SK-N-SH treated with all-trans-retinoic acid at 6 μM for 48 hours (cell line): ENCODE results near the gene TRAPPC3.

Source experiments
- ATAC-seq: fragments of 200-7000 bp; cut with Tn5 transposase; 3 replicates; pipeline ENCODE4 v1.9.1; 2020; ENCODE audit warnings: mild to moderate bottlenecking, moderate library complexity
- ARNTL ChIP-seq: fragments of 450-650 bp; formaldehyde crosslinking; IDR thresholded peaks from 2 replicates; pipeline ENCODE4 v1.5.0; 2020; ENCODE audit warnings: low read depth, mild to moderate bottlenecking, moderate library complexity, borderline replicate concordance
- BACH2 ChIP-seq: fragments of 250-450 bp; sonication (Bioruptor Pico); IDR thresholded peaks from 2 replicates; pipeline ENCODE4 v1.9.0; 2021; ENCODE audit warnings: mild to moderate bottlenecking, borderline replicate concordance
- CSDC2 ChIP-seq: fragments of 250-450 bp; sonication (Bioruptor Pico); IDR thresholded peaks from 2 replicates; pipeline ENCODE4 v1.5.0; 2020; ENCODE audit warnings: mild to moderate bottlenecking, moderate library complexity
- CSRNP3 ChIP-seq: fragments of 250-450 bp; sonication (Bioruptor Pico); IDR thresholded peaks from 2 replicates; pipeline ENCODE4 v1.5.1; 2021; ENCODE audit warnings: mild to moderate bottlenecking, moderate library complexity
- ESRRG ChIP-seq: fragments of 250-450 bp; sonication (Bioruptor Pico); IDR thresholded peaks from 2 replicates; pipeline ENCODE4 v1.6.1; 2021; ENCODE audit warnings: mild to moderate bottlenecking
- GLIS3 ChIP-seq: fragments of 250-450 bp; sonication (Bioruptor Pico); IDR thresholded peaks from 2 replicates; pipeline ENCODE4 v1.5.0; 2020; ENCODE audit warnings: mild to moderate bottlenecking, moderate library complexity
- ISL1 ChIP-seq: fragments of 250-450 bp; sonication (Bioruptor Pico); IDR thresholded peaks from 2 replicates; pipeline ENCODE4 v2.1.2; 2022; ENCODE audit warnings: mild to moderate bottlenecking, moderate library complexity
- OSR1 ChIP-seq: fragments of 250-450 bp; sonication (Bioruptor Pico); IDR thresholded peaks from 2 replicates; pipeline ENCODE4 v1.8.0; 2022; ENCODE audit warnings: moderate library complexity, mild to moderate bottlenecking, inconsistent platforms
- PATZ1 ChIP-seq: fragments of 250-450 bp; sonication (Bioruptor Pico); IDR thresholded peaks from 2 replicates; pipeline ENCODE4 v1.8.0; 2020; ENCODE audit warnings: mild to moderate bottlenecking, moderate library complexity, borderline replicate concordance
- POU6F1 ChIP-seq: fragments of 250-450 bp; sonication (Bioruptor Pico); IDR thresholded peaks from 2 replicates; pipeline ENCODE4 v1.8.0; 2021; ENCODE audit warnings: low read depth, mild to moderate bottlenecking, moderate library complexity, borderline replicate concordance
- PPARA ChIP-seq: fragments of 250-450 bp; sonication (Bioruptor Pico); IDR thresholded peaks from 2 replicates; pipeline ENCODE4 v1.5.0; 2020; ENCODE audit warnings: mild to moderate bottlenecking, borderline replicate concordance
- RARB ChIP-seq: fragments of 250-450 bp; sonication (Bioruptor Pico); IDR thresholded peaks from 2 replicates; pipeline ENCODE4 v1.8.0; 2021; ENCODE audit warnings: mild to moderate bottlenecking, moderate library complexity
- SNAI2 ChIP-seq: fragments of 250-450 bp; sonication (Bioruptor Pico); IDR thresholded peaks from 2 replicates; pipeline ENCODE4 v1.5.0; 2020; ENCODE audit warnings: mild to moderate bottlenecking, moderate library complexity
- TCF4 ChIP-seq: fragments of 250-450 bp; sonication (Bioruptor Pico); IDR thresholded peaks from 2 replicates; pipeline ENCODE4 v1.8.0; 2021; ENCODE audit warnings: mild to moderate bottlenecking, moderate library complexity, borderline replicate concordance
- TOX ChIP-seq: fragments of 250-450 bp; sonication (Bioruptor Pico); IDR thresholded peaks from 2 replicates; pipeline ENCODE4 v1.8.0; 2021; ENCODE audit warnings: mild to moderate bottlenecking, moderate library complexity, borderline replicate concordance
- TSHZ2 ChIP-seq: fragments of 250-450 bp; sonication (Bioruptor Pico); IDR thresholded peaks from 2 replicates; pipeline ENCODE4 v1.5.0; 2020; ENCODE audit warnings: mild to moderate bottlenecking, moderate library complexity
- ZC3H10 ChIP-seq: fragments of 250-450 bp; sonication (Bioruptor Pico); IDR thresholded peaks from 2 replicates; pipeline ENCODE4 v1.5.1; 2021; ENCODE audit warnings: mild to moderate bottlenecking, moderate library complexity
- ZFP3 ChIP-seq: fragments of 250-450 bp; sonication (Bioruptor Pico); IDR thresholded peaks from 2 replicates; pipeline ENCODE4 v1.5.0; 2020; ENCODE audit warnings: mild to moderate bottlenecking, moderate library complexity
- ZFP30 ChIP-seq: fragments of 450-650 bp; formaldehyde crosslinking; IDR thresholded peaks from 2 replicates; pipeline ENCODE4 v1.5.0; 2022; ENCODE audit warnings: mild to moderate bottlenecking, moderate library complexity
- ZNF565 ChIP-seq: fragments of 450-650 bp; formaldehyde crosslinking; conservative IDR thresholded peaks from 2 replicates; pipeline ENCODE4 v1.5.0; 2020; ENCODE audit warnings: low read depth, mild to moderate bottlenecking, moderate library complexity
- ZNF70 ChIP-seq: fragments of 450-650 bp; formaldehyde crosslinking; IDR thresholded peaks from 2 replicates; pipeline ENCODE4 v1.5.0; 2020; ENCODE audit warnings: mild to moderate bottlenecking, moderate library complexity
- ZNF8 ChIP-seq: fragments of 450-650 bp; formaldehyde crosslinking; IDR thresholded peaks from 2 replicates; pipeline ENCODE4 v1.5.0; 2020; ENCODE audit warnings: mild to moderate bottlenecking, moderate library complexity
- TF ChIP-seq, protein P1 (sequence below): fragments of 250-450 bp; sonication (Bioruptor Pico); IDR thresholded peaks from 2 replicates; pipeline ENCODE4 v1.5.1; 2020; ENCODE audit warnings: low read depth, mild to moderate bottlenecking, moderate library complexity

Gene TRAPPC3

DNA sequence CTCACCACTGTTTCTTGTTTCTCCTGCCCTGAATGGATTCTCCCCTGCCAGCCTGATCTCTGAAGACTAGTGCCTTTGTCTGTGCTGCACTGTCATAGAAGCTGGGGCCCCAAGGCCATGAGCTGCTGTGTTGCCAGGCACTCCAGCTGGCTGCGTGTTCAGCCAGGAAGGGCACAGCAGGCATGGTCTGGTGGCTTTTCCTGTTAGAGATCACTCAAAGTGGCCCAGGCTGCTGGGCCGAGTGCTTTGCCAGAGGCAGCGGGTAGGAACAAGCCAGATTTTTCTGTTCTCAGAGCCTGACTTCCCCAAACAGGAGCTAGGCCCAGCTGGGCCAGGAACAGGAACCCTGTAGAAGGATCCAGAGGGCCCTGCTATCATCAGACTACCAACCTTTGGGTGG is 55.4 kb downstream of the TRAPPC3 start:
- TF ChIP-seq POU6F1 = no peak
- no peak for TF ChIP-seq TSHZ2 (CRISPR knock-in tag)
- no peak for TF ChIP-seq TCF4 (CRISPR knock-in tag)
- no peak for TF ChIP-seq RARB (CRISPR knock-in tag)
- TF ChIP-seq ARNTL (CRISPR knock-in tag) = no peak
- no peak for TF ChIP-seq PATZ1 (CRISPR knock-in tag)
- TF ChIP-seq ZNF70 (CRISPR knock-in tag) = no peak
- TF ChIP-seq OSR1 = no peak
- no peak for TF ChIP-seq GLIS3 (CRISPR knock-in tag)
- TF ChIP-seq ESRRG = no peak
- no peak for TF ChIP-seq CSRNP3 (CRISPR knock-in tag)
- no peak for TF ChIP-seq PPARA (CRISPR knock-in tag)
- TF ChIP-seq ZNF8 = no peak
- no peak for TF ChIP-seq ZFP3 (CRISPR knock-in tag)
- no peak for TF ChIP-seq SNAI2 (CRISPR knock-in tag)
- no peak for TF ChIP-seq ZNF565 (CRISPR knock-in tag)
- TF ChIP-seq BACH2 (CRISPR knock-in tag) = no peak
- no peak for TF ChIP-seq ZFP30
- TF ChIP-seq TOX (CRISPR knock-in tag) = no peak
- no peak for TF ChIP-seq ISL1 (CRISPR knock-in tag)
- ATAC-seq = no peak

DNA sequence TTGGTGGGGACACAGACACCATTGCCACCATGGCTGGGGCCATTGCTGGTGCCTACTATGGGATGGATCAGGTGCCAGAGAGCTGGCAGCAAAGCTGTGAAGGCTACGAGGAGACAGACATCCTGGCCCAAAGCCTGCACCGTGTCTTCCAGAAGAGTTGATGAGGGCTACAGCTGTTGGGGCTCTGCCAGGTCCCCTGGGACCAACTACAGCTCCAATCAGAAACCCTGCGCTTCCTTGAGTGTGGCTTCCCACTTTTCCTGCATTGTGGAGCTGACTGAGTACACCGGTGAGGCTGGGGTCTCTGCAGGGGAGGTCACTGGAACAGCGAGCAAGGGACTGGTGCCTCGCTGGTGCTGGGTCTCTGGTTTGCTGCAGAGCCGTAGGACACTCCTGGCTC is 56.1 kb downstream of the TRAPPC3 start:
- ATAC-seq = no peak
- no peak for TF ChIP-seq POU6F1
- no peak for TF ChIP-seq ARNTL (CRISPR knock-in tag)
- no peak for TF ChIP-seq PPARA (CRISPR knock-in tag)
- no peak for TF ChIP-seq ZFP30
- TF ChIP-seq, protein P1, sequence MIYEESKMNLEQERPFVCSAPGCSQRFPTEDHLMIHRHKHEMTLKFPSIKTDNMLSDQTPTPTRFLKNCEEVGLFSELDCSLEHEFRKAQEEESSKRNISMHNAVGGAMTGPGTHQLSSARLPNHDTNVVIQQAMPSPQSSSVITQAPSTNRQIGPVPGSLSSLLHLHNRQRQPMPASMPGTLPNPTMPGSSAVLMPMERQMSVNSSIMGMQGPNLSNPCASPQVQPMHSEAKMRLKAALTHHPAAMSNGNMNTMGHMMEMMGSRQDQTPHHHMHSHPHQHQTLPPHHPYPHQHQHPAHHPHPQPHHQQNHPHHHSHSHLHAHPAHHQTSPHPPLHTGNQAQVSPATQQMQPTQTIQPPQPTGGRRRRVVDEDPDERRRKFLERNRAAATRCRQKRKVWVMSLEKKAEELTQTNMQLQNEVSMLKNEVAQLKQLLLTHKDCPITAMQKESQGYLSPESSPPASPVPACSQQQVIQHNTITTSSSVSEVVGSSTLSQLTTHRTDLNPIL (CRISPR knock-in tag) = no peak
- no peak for TF ChIP-seq ZC3H10 (CRISPR knock-in tag)
- TF ChIP-seq ZNF70 (CRISPR knock-in tag) = no peak
- TF ChIP-seq TOX (CRISPR knock-in tag) = no peak
- TF ChIP-seq ZNF565 (CRISPR knock-in tag) = no peak
- no peak for TF ChIP-seq RARB (CRISPR knock-in tag)
- no peak for TF ChIP-seq CSDC2 (CRISPR knock-in tag)
- no peak for TF ChIP-seq ZFP3 (CRISPR knock-in tag)
- no peak for TF ChIP-seq OSR1
- TF ChIP-seq TCF4 (CRISPR knock-in tag) = no peak
- TF ChIP-seq BACH2 (CRISPR knock-in tag) = no peak
- no peak for TF ChIP-seq GLIS3 (CRISPR knock-in tag)
- TF ChIP-seq ESRRG = no peak
